Ammon's horn (tissue), 1 donor: ENCODE data around the gene BIRC5.
"Not testable (repeated sequence)": the region's sequence is repeated elsewhere in the genome, so short reads cannot be mapped to it uniquely, and the experiment has no call there.

Experiments used
- DNase-seq: peaks from one replicate; pipeline ENCODE4 v3.0.0-alpha.2; 2016; ENCODE audit warnings: low spot score

The BIRC5 gene

GRCh38 chr17:78214016-78214705 is at the start of gene BIRC5:
Gene BIRC5, plus strand, starts transcription at chr17:78214253. Its CDS starts 64 bp downstream, at chr17:78214317.
- peak; percentile 92 for DNase-seq

GRCh38 chr17:78164748-78165607 is 49.1 kb upstream of the BIRC5 start:
- no peak for DNase-seq

GRCh38 chr17:78166416-78166815 is 47.6 kb upstream of the BIRC5 start:
- DNase-seq, result no peak

GRCh38 chr17:78168242-78168902 is 45.7 kb upstream of the BIRC5 start, which contains the start of gene SYNGR2:
Gene SYNGR2, plus strand, starts transcription at chr17:78168581. Its CDS starts 36 bp downstream, at chr17:78168617.
- DNase-seq, result peak; percentile 82

GRCh38 chr17:78168903-78169793 is 44.9 kb upstream of the BIRC5 start:
- DNase-seq, result peak; percentile 60

GRCh38 chr17:78170692-78171590 is 43.1 kb upstream of the BIRC5 start:
- DNase-seq, result no peak

- not testable (repeated sequence) for DNase-seq
Observed at GRCh38 chr17:78171591-78172248, 42.3 kb upstream of the BIRC5 start.

- no peak for DNase-seq
Observed at GRCh38 chr17:78172249-78173051, 41.6 kb upstream of the BIRC5 start.

- DNase-seq, result no peak
Observed at GRCh38 chr17:78173097-78173715, 40.8 kb upstream of the BIRC5 start.

GRCh38 chr17:78174346-78174869 is 39.6 kb upstream of the BIRC5 start:
- DNase-seq, result peak; percentile 92

GRCh38 chr17:78174870-78175642 is 39.0 kb upstream of the BIRC5 start:
- DNase-seq, result no peak

- DNase-seq, result no peak
Observed at GRCh38 chr17:78175643-78175981, 38.4 kb upstream of the BIRC5 start.

- DNase-seq, result peak; percentile 78
Observed at GRCh38 chr17:78176548-78177025, 37.5 kb upstream of the BIRC5 start.

GRCh38 chr17:78179372-78179771 is 34.7 kb upstream of the BIRC5 start:
- no peak for DNase-seq

GRCh38 chr17:78180083-78180482 is 34.0 kb upstream of the BIRC5 start:
- DNase-seq, result no peak

- no peak for DNase-seq
Observed at GRCh38 chr17:78180508-78180907, 33.5 kb upstream of the BIRC5 start.

- no peak for DNase-seq
Observed at GRCh38 chr17:78182504-78182903, 31.5 kb upstream of the BIRC5 start.

- no peak for DNase-seq
Observed at GRCh38 chr17:78183916-78184315, 30.1 kb upstream of the BIRC5 start.
